Ishikawa (cell line): ENCODE data around the gene FGF18.

ENCODE experiments used
- CEBPB ChIP-seq: IDR thresholded peaks from 2 replicates; pipeline ENCODE4 v1.6.1; 2012
- CREB1 ChIP-seq: IDR thresholded peaks from 2 replicates; pipeline ENCODE4 v1.6.1; 2012; ENCODE audit warnings: low read depth
- EGR1 ChIP-seq: IDR thresholded peaks from 2 replicates; pipeline ENCODE4 v1.6.1; 2012
- EP300 ChIP-seq: IDR thresholded peaks from 2 replicates; pipeline ENCODE4 v1.6.1; 2012; ENCODE audit warnings: borderline replicate concordance
- NFIC ChIP-seq: IDR thresholded peaks from 2 replicates; pipeline ENCODE4 v1.6.1; 2012
- REST ChIP-seq: IDR thresholded peaks from 2 replicates; pipeline ENCODE4 v1.6.1; 2012; ENCODE audit warnings: low read depth, mild to moderate bottlenecking
- TAF1 ChIP-seq: IDR thresholded peaks from 2 replicates; pipeline ENCODE4 v1.6.1; 2012; ENCODE audit warnings: low read depth, mild to moderate bottlenecking
- TEAD4 ChIP-seq: IDR thresholded peaks from 2 replicates; pipeline ENCODE4 v1.6.1; 2012
- YY1 ChIP-seq: IDR thresholded peaks from 2 replicates; pipeline ENCODE4 v1.6.1; 2012; ENCODE audit warnings: low read depth
- ZBTB7A ChIP-seq: IDR thresholded peaks from 2 replicates; pipeline ENCODE4 v1.6.1; 2012; ENCODE audit warnings: low read depth

GRCh38 chr5:171505473-171506043 lies 86.1 kb downstream of the FGF18 start:
- TF ChIP-seq TAF1 (no peak), REST (no peak), NFIC (no peak), CEBPB (no peak), CREB1 (no peak), EGR1 (no peak), EP300 (no peak), TEAD4 (no peak), ZBTB7A (no peak), YY1 (no peak)
